ENCODE results near the gene MTM1.

The MTM1 gene

GRCh38 chrX:150610043-150610442 lies 41.6 kb downstream of the MTM1 start:
- no peak for DNase-seq

GRCh38 chrX:150610446-150610845 lies 42.0 kb downstream of the MTM1 start:
- DNase-seq: no peak

GRCh38 chrX:150615356-150615755 lies 46.9 kb downstream of the MTM1 start:
- no peak for DNase-seq

- no peak for DNase-seq
Observed at GRCh38 chrX:150616179-150616862, 47.9 kb downstream of the MTM1 start.

GRCh38 chrX:150616863-150617198 lies 48.4 kb downstream of the MTM1 start:
- DNase-seq: no peak

- no peak for DNase-seq
Observed at GRCh38 chrX:150621652-150622051, 53.2 kb downstream of the MTM1 start.

GRCh38 chrX:150623583-150623982 lies 55.2 kb downstream of the MTM1 start:
- DNase-seq: no peak

GRCh38 chrX:150625097-150625496 lies 56.7 kb downstream of the MTM1 start:
- no peak for DNase-seq

- no peak for DNase-seq
Observed at GRCh38 chrX:150625875-150626274, 57.5 kb downstream of the MTM1 start.

- no peak for DNase-seq
Observed at GRCh38 chrX:150627957-150628356, 59.5 kb downstream of the MTM1 start.

- no peak for DNase-seq
Observed at GRCh38 chrX:150635952-150636351, 67.5 kb downstream of the MTM1 start.

GRCh38 chrX:150642423-150642822 lies 74.0 kb downstream of the MTM1 start:
- no peak for DNase-seq

- DNase-seq: no peak
Observed at GRCh38 chrX:150643271-150643670, 74.8 kb downstream of the MTM1 start.

GRCh38 chrX:150643958-150644357 lies 75.5 kb downstream of the MTM1 start:
- DNase-seq: no peak

GRCh38 chrX:150644422-150644821 lies 76.0 kb downstream of the MTM1 start:
- DNase-seq: no peak

GRCh38 chrX:150647331-150647730 lies 78.9 kb downstream of the MTM1 start:
- DNase-seq: no peak

GRCh38 chrX:150648296-150648940 lies 80.0 kb downstream of the MTM1 start:
- no peak for DNase-seq

- no peak for DNase-seq
Observed at GRCh38 chrX:150649096-150649870, 80.9 kb downstream of the MTM1 start.

GRCh38 chrX:150651906-150652305 lies 83.5 kb downstream of the MTM1 start:
- no peak for DNase-seq

- no peak for DNase-seq
Observed at GRCh38 chrX:150655788-150656187, 87.4 kb downstream of the MTM1 start.

GRCh38 chrX:150663073-150663472 lies 94.7 kb downstream of the MTM1 start:
- DNase-seq: no peak

GRCh38 chrX:150664290-150664689 lies 95.9 kb downstream of the MTM1 start:
- DNase-seq: no peak

- DNase-seq: no peak
Observed at GRCh38 chrX:150676221-150676620, 107.8 kb downstream of the MTM1 start.

- no peak for DNase-seq
Observed at GRCh38 chrX:150680974-150681373, 112.6 kb downstream of the MTM1 start.
